Activated CD4-positive, alpha-beta T cell treated with anti-CD3 and anti-CD28 coated beads, Interleukin-10, Interleukin-2, amounts not matched to agents 100 ng/mL and 50 ng/mL, durations not matched to agents 16 hours and 8 hours (primary cell): Measurements from ENCODE around the gene KIAA1143.

Experiments used
- DNase-seq: peaks from one replicate; pipeline ENCODE4 v3.0.0-alpha.2; 2020

Gene KIAA1143

GRCh38 chr3:44761424-44762169, at the start of gene KIAA1143, which contains the start of gene KIF15:
Gene KIAA1143, minus strand, starts transcription at chr3:44761619. Its CDS starts 17 bp downstream, at chr3:44761602.
Gene KIF15, plus strand, starts transcription at chr3:44761794. Its CDS starts 72 bp downstream, at chr3:44761866.
- peak; percentile 97 for DNase-seq

DNA sequence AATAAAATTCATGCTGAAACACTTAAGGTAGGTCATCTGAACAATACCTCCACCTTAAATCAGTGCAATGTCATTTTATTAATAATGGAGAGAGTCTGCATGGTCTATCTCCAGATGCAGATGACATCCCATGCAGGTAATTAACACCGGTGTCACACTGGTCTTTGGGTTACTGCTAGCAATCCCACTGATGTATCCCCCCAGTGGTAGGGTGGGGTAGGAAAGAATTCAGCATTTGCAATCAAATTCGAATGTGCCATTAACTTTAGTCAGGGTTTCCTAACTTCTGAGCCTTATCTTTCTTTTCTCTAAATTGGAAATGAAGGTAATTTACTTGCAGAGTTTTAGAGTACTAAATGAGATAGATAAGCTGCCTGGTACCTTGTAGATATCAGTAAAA, 44.5 kb upstream of the KIAA1143 start:
- DNase-seq: no peak

GRCh38 chr3:44803298-44803697, 41.9 kb upstream of the KIAA1143 start:
- no peak for DNase-seq

GRCh38 chr3:44802011-44802410, 40.6 kb upstream of the KIAA1143 start:
- no peak for DNase-seq

DNA sequence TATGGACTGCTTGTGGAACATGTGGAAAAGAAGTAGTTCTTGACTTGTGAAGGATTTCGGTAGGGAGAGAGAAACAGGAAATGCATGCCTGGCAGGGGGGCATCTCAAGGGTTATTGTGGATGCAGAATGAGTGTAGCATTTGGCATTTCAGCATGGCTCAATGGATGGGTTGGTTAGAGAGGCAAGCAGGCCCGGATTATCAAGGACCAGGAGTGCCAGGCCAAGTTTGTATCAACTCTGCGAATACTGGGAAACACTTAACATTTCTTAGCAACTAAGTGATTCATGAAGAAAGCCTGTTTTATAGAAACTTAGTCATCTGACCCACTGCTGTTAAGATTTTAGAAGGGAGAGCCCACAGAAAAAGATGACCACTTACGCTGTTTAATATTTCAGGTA, 33.8 kb upstream of the KIAA1143 start:
- DNase-seq: no peak

DNA sequence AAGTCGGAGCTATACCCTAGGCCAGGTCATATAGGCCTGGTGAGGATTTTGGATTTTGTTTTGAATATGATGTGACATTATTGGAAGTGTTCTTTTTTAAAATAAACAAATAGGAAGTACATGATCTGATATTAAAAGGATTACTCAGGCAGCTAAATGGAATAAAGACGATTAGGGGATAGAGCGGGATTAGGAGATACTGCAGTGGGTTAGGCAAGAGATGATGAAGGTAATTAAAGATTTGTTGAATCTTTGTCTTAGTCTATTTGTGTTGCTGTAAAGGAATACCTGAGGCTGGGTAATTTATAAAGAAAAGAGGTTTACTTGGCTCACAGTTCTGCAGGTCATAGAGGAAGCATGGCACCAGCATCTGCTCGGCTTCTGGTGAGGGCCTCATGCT, 21.5 kb upstream of the KIAA1143 start:
- DNase-seq: no peak

DNA sequence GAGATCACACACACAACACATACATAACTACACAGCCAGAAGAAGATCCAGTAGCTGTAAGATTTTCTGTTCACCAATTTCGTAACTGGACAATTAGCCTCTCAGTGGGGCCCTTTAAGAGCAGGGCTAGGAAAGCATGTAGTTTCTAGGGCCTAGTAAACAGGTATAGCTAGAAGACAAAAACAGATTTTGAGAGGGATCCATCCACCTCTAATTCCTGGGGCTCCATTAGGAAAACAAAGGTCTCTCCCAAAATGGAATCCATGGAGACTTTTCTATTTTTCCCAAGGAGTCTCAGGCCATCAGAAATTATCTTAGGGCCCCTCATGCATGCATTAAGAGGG, 10.7 kb upstream of the KIAA1143 start:
- DNase-seq: no peak

GRCh38 chr3:44771424-44772098, 10.1 kb upstream of the KIAA1143 start:
- no peak for DNase-seq

DNA sequence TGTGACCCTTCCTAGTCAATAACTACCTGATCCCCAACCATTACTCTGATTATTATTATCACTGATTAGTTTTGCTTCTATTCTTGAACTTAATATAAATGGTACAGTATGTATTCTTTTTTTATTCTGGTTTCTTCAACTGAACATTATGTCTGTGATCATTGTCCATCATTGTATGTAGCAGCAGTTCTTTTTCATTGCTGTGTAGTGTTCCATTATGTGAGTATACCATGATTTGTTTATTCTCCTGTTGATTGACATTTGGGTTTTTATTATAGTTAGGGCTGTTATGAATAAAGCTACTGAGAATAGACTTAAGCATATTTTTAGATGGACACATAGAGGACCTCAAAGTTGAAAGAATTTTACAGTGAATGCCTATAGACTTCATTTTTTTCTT, 2.8 kb upstream of the KIAA1143 start:
- no peak for DNase-seq

GRCh38 chr3:44762690-44763089, 1.3 kb upstream of the KIAA1143 start:
- no peak for DNase-seq

DNA sequence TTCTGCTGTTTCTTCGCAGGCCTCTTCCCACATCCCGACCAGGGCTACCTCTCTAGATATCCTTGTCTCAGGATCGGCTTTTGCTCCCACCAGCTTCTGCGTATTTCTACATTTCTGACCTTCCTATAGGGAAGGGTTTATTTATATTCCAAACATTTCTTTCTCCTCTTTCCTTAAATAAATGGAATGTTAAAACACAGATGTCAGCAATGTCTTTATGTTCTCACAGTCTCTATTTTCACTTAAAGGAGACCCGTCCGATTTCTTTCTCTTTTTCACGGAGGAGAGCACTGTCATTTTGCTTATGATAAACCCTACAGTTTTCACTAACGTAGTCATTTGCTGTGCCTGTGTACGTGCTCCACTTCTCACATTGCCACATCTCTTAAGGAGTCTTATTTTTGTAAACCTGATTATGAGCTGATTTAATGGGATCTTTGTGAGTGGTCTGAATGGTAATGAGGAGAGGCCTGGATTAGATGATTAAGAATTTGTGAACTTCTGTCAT, 805 bp upstream of the KIAA1143 start:
- peak; percentile 19 for DNase-seq

DNA sequence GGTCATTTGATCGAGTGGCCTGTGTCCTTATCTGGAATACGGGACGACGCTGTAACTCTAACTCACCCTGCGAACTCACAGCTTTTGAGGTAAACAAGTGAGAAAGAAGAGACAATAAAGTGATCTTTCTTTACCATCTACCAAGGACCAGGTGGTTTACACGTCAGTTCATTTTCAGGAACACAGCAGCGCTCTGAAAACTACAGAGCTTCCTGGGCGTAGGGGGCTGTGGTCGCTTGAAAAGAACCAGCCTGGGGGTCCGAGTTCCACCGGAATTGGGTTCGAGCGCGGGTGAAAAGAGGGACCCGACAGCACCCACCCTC, 357 bp downstream of the KIAA1143 start:
- DNase-seq: peak; percentile 3

DNA sequence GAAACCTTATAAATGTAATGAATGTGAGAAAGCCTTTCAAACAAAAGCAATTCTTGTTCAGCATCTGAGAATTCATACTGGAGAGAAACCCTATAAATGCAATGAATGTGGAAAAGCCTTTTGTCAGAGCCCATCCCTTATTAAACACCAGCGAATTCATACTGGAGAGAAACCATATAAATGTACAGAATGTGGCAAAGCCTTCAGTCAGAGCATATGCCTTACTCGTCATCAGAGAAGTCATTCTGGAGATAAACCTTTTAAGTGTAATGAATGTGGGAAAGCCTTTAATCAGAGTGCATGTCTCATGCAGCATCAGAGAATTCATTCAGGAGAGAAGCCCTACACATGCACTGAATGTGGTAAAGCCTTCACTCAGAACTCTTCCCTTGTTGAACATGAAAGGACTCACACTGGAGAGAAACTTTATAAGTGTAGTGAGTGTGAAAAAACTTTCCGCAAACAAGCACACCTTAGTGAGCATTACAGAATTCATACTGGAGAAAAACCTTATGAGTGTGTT, 26.7 kb downstream of the KIAA1143 start:
- DNase-seq: no peak

- DNase-seq: peak; percentile 71
Measured at GRCh38 chr3:44729384-44729910, 32.0 kb downstream of the KIAA1143 start, which contains the start of gene ZNF501. Gene ZNF501, plus strand, starts transcription at chr3:44729635. Its CDS starts 4,787 bp downstream, at chr3:44734422.

DNA sequence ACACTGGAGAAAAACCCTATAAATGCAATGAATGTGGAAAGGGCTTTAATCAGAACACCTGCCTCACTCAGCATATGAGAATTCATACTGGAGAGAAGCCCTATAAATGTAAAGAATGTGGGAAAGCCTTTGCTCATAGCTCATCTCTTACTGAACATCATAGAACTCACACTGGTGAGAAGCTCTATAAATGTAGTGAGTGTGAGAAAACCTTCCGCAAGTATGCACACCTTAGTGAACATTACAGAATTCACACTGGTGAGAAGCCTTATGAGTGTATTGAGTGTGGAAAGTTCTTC, 39.4 kb downstream of the KIAA1143 start:
- DNase-seq: no peak

DNA sequence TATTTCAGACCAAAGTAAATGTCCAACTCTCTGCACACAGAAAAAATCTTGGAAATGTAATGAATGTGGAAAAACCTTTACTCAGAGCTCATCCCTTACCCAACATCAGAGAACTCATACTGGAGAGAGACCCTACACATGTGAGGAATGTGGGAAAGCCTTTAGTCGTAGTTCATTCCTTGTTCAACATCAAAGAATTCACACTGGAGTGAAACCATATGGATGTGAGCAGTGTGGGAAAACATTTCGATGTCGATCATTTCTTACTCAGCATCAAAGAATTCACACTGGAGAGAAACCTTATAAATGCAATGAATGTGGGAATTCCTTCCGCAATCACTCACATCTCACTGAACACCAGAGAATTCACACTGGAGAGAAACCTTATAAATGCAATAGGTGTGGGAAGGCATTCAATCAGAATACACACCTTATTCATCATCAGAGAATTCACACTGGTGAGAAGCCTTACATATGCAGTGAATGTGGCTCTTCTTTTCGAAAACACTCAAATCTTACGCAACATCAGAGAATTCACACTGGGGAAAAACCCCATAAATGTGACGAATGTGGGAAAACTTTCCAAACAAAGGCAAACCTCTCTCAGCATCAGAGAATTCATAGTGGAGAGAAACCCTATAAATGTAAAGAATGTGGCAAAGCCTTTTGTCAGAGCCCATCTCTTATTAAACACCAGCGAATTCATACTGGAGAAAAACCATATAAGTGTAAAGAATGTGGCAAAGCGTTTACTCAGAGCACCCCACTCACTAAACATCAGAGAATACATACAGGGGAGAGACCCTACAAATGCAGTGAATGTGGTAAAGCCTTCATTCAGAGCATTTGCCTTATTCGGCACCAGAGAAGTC, 40.0 kb downstream of the KIAA1143 start:
- no peak for DNase-seq

GRCh38 chr3:44712455-44713075, 48.9 kb downstream of the KIAA1143 start, which contains the start of gene ZNF502:
Gene ZNF502, plus strand, starts transcription at chr3:44712660. Its CDS starts 7,602 bp downstream, at chr3:44720262.
- peak; percentile 38 for DNase-seq
